HepG2 (cell line): Measurements from ENCODE around the gene CDK6. TPM values are rescaled to one million over a fixed set of nuclear protein-coding genes. Genes with fewer than 3 reads are reported as not detected.

Source experiments
- ATAC-seq: fragments of 200-7000 bp; cut with Tn5 transposase; 3 replicates; pipeline ENCODE4 v1.9.1; 2020; ENCODE audit warnings: mild to moderate bottlenecking, moderate library complexity
- BruUV-seq: library from RNA; stranded (reverse); fragments of 400-500 nt; replicated peaks from 2 replicates; lab custom pipeline; 2021; lab: Mats Ljungman, UMichigan
- CTCF ChIA-PET: fragments of 300-600 bp; formaldehyde crosslinking; extraction: SDS; loops from one replicate; lab custom pipeline; 2021; ENCODE audit warnings: low total read pairs, inconsistent platforms, low intra/inter-chr PET ratio; lab: Yijun Ruan, JAX
- POLR2A ChIA-PET: fragments of 350-600 bp; sonication (Branson Sonifier 250); formaldehyde crosslinking; loops from one replicate; lab custom pipeline; 2020; ENCODE audit warnings: antibody characterized with exemption, inconsistent platforms; lab: Yijun Ruan, JAX
- DNase-seq: peaks from one replicate; pipeline ENCODE4 v3.0.0-alpha.2; 2015; ENCODE audit warnings: low spot score
- FAIRE-seq: peaks from 3 replicates; lab custom pipeline; 2011; peaks lifted over from hg19 to GRCh38; lab: Jason Lieb, UNC
- H2AFZ ChIP-seq: one replicate; pipeline ENCODE4 v1.6.1; 2011; ENCODE audit warnings: low read length, inconsistent platforms
- H3K27ac ChIP-seq: fragments of 300-600 bp; 3 replicates; pipeline ENCODE4 v1.8.0; 2011; ENCODE audit warnings: mixed run types, mild to moderate bottlenecking, mixed read lengths, low read length, inconsistent platforms; ENCODE audit not compliant: insufficient read depth; ENCODE audit errors: extremely low read length
- H3K27me3 ChIP-seq, 2 experiments: fragments of 200-600 bp in 1 of 2; 2 replicates in 1 of 2; 3 replicates in 1 of 2; pipeline versions ENCODE4 v1.6.0 to v1.8.0; 2011; ENCODE audit warnings: low read length in 2 of 2, mild to moderate bottlenecking in 2 of 2, moderate library complexity in 2 of 2, inconsistent platforms in 1 of 2; ENCODE audit not compliant: insufficient read depth in 2 of 2, control insufficient read depth in 1 of 2
- H3K36me3 ChIP-seq, 2 experiments: fragments of 200-600 bp in 1 of 2; replicated peaks in 1 of 2; 2 replicates in 1 of 2; 3 replicates in 1 of 2; pipeline versions ENCODE4 v1.5.1 to v1.8.0; 2011; ENCODE audit warnings: low read length in 2 of 2, inconsistent platforms in 1 of 2; ENCODE audit not compliant: insufficient read depth in 2 of 2, control insufficient read depth in 1 of 2
- H3K4me1 ChIP-seq: 2 replicates; pipeline ENCODE4 v1.5.1; 2012; ENCODE audit warnings: low read length, inconsistent platforms; ENCODE audit not compliant: insufficient read depth
- H3K4me2 ChIP-seq: 2 replicates; pipeline ENCODE4 v1.6.0; 2011; ENCODE audit warnings: low read depth, low read length, inconsistent platforms
- H3K4me3 ChIP-seq, 3 experiments: fragments of 200-600 bp in 1 of 3; sonication (generic), shearing (Covaris generic) in 1 of 3; replicated peaks in 1 of 3; 2 replicates each; pipeline ENCODE4 v1.5.1; 2011 to 2016; ENCODE audit warnings: low read length in 3 of 3, inconsistent platforms in 2 of 3, low read depth in 2 of 3, mild to moderate bottlenecking in 2 of 3, control low read depth in 1 of 3, mixed read lengths in 1 of 3; ENCODE audit not compliant: insufficient read depth in 1 of 3
- H3K79me2 ChIP-seq: one replicate; pipeline ENCODE4 v1.6.1; 2011; ENCODE audit warnings: low read length, inconsistent platforms; ENCODE audit not compliant: insufficient read depth
- H3K9ac ChIP-seq: 2 replicates; pipeline ENCODE4 v1.6.0; 2011; ENCODE audit warnings: mild to moderate bottlenecking, low read depth, low read length, inconsistent platforms; ENCODE audit not compliant: insufficient read depth
- H3K9me3 ChIP-seq: 2 replicates; pipeline ENCODE4 v1.5.1; 2012; ENCODE audit warnings: mild to moderate bottlenecking, low read length
- H4K20me1 ChIP-seq: 2 replicates; pipeline ENCODE4 v1.6.0; 2011; ENCODE audit warnings: inconsistent platforms, mild to moderate bottlenecking, low read length, moderate library complexity; ENCODE audit not compliant: insufficient read depth
- CEBPB ChIP-seq: IDR thresholded peaks from 2 replicates; pipeline ENCODE4 v1.6.1; 2011; ENCODE audit warnings: low read depth, low read length, improper control_type of control experiment, borderline replicate concordance
- GLI4 ChIP-seq: sonication (generic); formaldehyde crosslinking; IDR thresholded peaks from 2 replicates; pipeline ENCODE4 v1.5.1; 2020; ENCODE audit warnings: missing genetic modification reagents, mild to moderate bottlenecking, moderate library complexity, borderline replicate concordance
- KAT2B ChIP-seq: fragments of 150-350 bp; IDR thresholded peaks from 2 replicates; pipeline ENCODE4 v1.6.1; 2014; ENCODE audit warnings: low read depth, low read length, borderline replicate concordance
- ZBTB38 ChIP-seq: sonication (generic); formaldehyde crosslinking; IDR thresholded peaks from 2 replicates; pipeline ENCODE4 v1.5.1; 2020; ENCODE audit warnings: mild to moderate bottlenecking, missing genetic modification reagents
- ZNF136 ChIP-seq: sonication (generic); formaldehyde crosslinking; IDR thresholded peaks from 2 replicates; pipeline ENCODE4 v1.8.1; 2022; ENCODE audit warnings: low read depth, mild to moderate bottlenecking, moderate library complexity, missing genetic modification reagents
- WGBS: methylation state at CpG from one replicate; pipeline ENCODE4 v1.1.6; 2017; ENCODE audit warnings: low lambda C conversion rate; 5-methylcytosine and 5-hydroxymethylcytosine counted together
- in situ Hi-C: cut with HindIII; loops from 2 replicates; pipeline ENCODE4 v1.10.0; 2017; ENCODE audit warnings: low pct_unique_long_range_greater_than_20kb; ENCODE audit not compliant: extremely low pct_ligation_motif_present
- intact Hi-C: fragments of 100-400 bp; cut with micrococcal nuclease; formaldehyde crosslinking; loops from one replicate; pipeline ENCODE4 v1.10.0; 2022; ENCODE audit not compliant: unreplicated experiment
- polyA plus RNA-seq, 8 experiments: library from polyadenylated mRNA; depleted of rRNA in 3 of 8; stranded (reverse) in 7 of 8; unstranded in 1 of 8; fragments of >200 nt; fragmentation: Illumina TruSeq in 4 of 8; extraction: Trizol in 4 of 8; gene quantifications; 2 replicates each; pipeline versions ENCODE4 v1.2.1 to v1.2.3, GENCODE V29; 2011 to 2016; ENCODE audit warnings: low read depth in 4 of 8, missing spikeins in 1 of 8, mixed read lengths in 1 of 8; ENCODE audit not compliant: insufficient read depth in 1 of 8
- total RNA-seq, 5 experiments: library from RNA; depleted of rRNA; stranded (reverse); fragments of >200 nt; fragmentation: Illumina TruSeq; extraction: Trizol; gene quantifications; 2 replicates each; pipeline ENCODE4 v1.2.3, GENCODE V29; 2016; ENCODE audit warnings: low read depth in 1 of 5
- TF ChIP-seq, protein P1 (sequence below): fragments of 450-650 bp; IDR thresholded peaks from 2 replicates; pipeline ENCODE4 v1.6.1; 2016

The CDK6 gene
- total and polyA plus RNA-seq, 2 of the 13 experiments (the other 11 are each of a cell fraction or from before 2014, with no cell fraction given) = 34.6 to 90.8 TPM

DNA sequence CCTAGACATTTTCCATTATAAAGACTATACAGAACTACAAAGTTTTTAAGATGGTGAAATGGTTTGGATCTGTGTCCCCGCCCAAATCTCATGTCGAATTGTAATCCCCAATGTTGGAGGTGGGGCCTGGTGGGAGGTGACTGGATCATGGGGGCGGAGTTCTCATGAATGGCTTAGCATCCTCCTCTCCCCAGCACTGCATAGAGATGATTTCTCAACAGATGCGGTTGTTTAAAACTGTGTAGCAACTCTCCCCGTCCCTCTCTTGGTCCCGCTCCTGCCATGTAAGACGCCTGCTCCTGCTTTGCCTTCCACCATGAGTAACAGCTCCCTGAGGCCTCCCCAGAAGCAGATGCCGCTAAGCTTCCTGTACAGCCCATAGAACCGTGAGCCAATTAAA is 247.8 kb downstream of the CDK6 start:
- no TSS peak for BruUV-seq
- in situ Hi-C loops (no loop called here), intact Hi-C loops (no loop called here)
- FAIRE-seq = peak; percentile 34
- Histone ChIP-seq H3K27me3 (peaks cover 1 to 17% of the 10 kb centered on the region in 2 experiments; a peak in 2 of 5 replicates), H4K20me1 (peaks cover 46% of the 10 kb centered on the region), H3K4me3 (peak overlapping the region; percentile 66 to 90 (median 79)), H3K9me3 (no peaks in the 10 kb centered on the region), H3K4me1 (peaks cover 53% of the 10 kb centered on the region), H3K4me2 (peak overlapping the region; percentile 84)
- WGBS = 90% methylated on average over 9 of the region's 9 CpGs
- CTCF ChIA-PET = no interaction called here
- no peak for DNase-seq
- ATAC-seq = no peak
- TF ChIP-seq GLI4 (CRISPR knock-in tag) (no peak), CEBPB (peak; percentile 31; the same call in 1 of the 2 replicates), ZBTB38 (CRISPR knock-in tag) (peak; percentile 34; the same call in 1 of the 2 replicates)
- TF ChIP-seq, all 625 proteins: peak for 2
- POLR2A ChIA-PET = no interaction called here
- H3K36me3 ChIP-seq = no peaks in the 10 kb centered on the region; a peak in 1 of 5 replicates
- H3K9ac ChIP-seq = peak overlapping the region; percentile 94; the same call in 1 of the 2 replicates
- no peak overlapping the region for H3K27ac ChIP-seq
- H3K79me2 ChIP-seq = peaks cover 60% of the 10 kb centered on the region
- no peak overlapping the region for H2AFZ ChIP-seq

DNA sequence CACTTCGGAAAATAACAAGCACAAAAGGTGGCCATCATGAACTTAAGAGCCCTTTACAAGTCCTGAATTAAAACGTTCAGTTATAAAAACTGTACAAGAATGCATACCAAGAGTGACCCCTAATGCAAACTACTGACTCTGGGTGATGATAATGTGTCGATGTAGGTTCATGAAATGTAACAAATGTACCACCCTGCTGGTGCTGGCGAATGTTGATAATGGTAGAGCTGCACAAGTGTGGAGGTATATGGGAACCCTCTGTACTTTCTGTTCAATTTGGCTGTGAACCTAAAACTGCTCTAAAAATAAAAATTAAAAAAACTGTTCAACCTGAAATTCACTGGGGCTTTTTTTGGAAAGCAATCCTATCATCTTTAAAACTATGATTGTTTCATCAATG is 249.5 kb downstream of the CDK6 start:
- no TSS peak for BruUV-seq
- intact Hi-C loops = loop anchor here (1.0 kb wide), 1 partner anchor 83 kb away; no protein-coding TSS in a partner anchor

More for the DNA sequence above, 249.5 kb downstream of the CDK6 start:
- Histone ChIP-seq H3K36me3 (no peaks in the 10 kb centered on the region; a peak in 2 of 5 replicates), H3K27me3 (peaks cover 1 to 9% of the 10 kb centered on the region in 2 experiments; a peak in 2 of 5 replicates)
- TF ChIP-seq KAT2B (no peak), ZNF136 (CRISPR knock-in tag) (no peak)
- TF ChIP-seq, protein P1, sequence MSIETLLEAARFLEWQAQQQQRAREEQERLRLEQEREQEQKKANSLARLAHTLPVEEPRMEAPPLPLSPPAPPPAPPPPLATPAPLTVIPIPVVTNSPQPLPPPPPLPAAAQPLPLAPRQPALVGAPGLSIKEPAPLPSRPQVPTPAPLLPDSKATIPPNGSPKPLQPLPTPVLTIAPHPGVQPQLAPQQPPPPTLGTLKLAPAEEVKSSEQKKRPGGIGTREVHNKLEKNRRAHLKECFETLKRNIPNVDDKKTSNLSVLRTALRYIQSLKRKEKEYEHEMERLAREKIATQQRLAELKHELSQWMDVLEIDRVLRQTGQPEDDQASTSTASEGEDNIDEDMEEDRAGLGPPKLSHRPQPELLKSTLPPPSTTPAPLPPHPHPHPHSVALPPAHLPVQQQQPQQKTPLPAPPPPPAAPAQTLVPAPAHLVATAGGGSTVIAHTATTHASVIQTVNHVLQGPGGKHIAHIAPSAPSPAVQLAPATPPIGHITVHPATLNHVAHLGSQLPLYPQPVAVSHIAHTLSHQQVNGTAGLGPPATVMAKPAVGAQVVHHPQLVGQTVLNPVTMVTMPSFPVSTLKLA = no peak
- TF ChIP-seq, all 625 proteins: peak for 0
- ChIA-PET CTCF (no interaction called here), POLR2A (no interaction called here)
- no peaks in the 10 kb centered on the region for H3K9me3 ChIP-seq
- H3K4me3 ChIP-seq = no peak overlapping the region; a peak in 1 of 6 replicates
- H3K27ac ChIP-seq = peak overlapping the region; percentile 44
- no peak overlapping the region for H2AFZ ChIP-seq
- H3K79me2 ChIP-seq = peaks cover 76% of the 10 kb centered on the region
- H3K9ac ChIP-seq = no peak overlapping the region
- H3K4me1 ChIP-seq = peaks cover 53% of the 10 kb centered on the region
- DNase-seq (no peak), FAIRE-seq (no peak), ATAC-seq (no peak)
- H3K4me2 ChIP-seq = peak overlapping the region; percentile 53; the same call in 1 of the 2 replicates
- 76% methylated on average over 4 of the region's 4 CpGs for WGBS
- in situ Hi-C loops = no loop called here
- H4K20me1 ChIP-seq = peaks cover 54% of the 10 kb centered on the region
